K562 (cell line): ENCODE data around the gene PHLDB1. TPM values are rescaled to one million over a fixed set of nuclear protein-coding genes. Genes with fewer than 3 reads are reported as not detected.

ENCODE experiments used
- ATAC-seq: fragments of 200-7000 bp; cut with Tn5 transposase; 3 replicates; pipeline ENCODE4 v1.9.1; 2020; ENCODE audit warnings: moderate library complexity
- BruUV-seq: library from RNA; stranded (reverse); fragments of 400-500 nt; replicated peaks from 2 replicates; lab custom pipeline; 2021; lab: Mats Ljungman, UMichigan
- CTCF ChIA-PET: fragments of 300-600 bp; formaldehyde crosslinking; extraction: SDS; loops from one replicate; lab custom pipeline; 2021; ENCODE audit warnings: low intra/inter-chr PET ratio; lab: Yijun Ruan, JAX
- POLR2A ChIA-PET: fragments of 300-600, 350-650 bp; sonication (Branson Sonifier 250); formaldehyde crosslinking; extraction: SDS; loops from one replicate; lab custom pipeline; 2021; ENCODE audit warnings: antibody characterized with exemption, inconsistent platforms; lab: Yijun Ruan, JAX
- DNase-seq, 4 experiments: peaks; one replicate each; pipeline versions ENCODE4 v3.0.0 to v3.0.0-alpha.2; 2011 to 2018; ENCODE audit warnings: low spot score in 3 of 4, mixed read lengths in 3 of 4; ENCODE audit errors: extremely low read depth in 1 of 4
- FAIRE-seq: peaks from 2 replicates; lab custom pipeline; 2011; peaks lifted over from hg19 to GRCh38; lab: Jason Lieb, UNC
- H2AFZ ChIP-seq: 2 replicates; pipeline ENCODE4 v1.6.0; 2011; ENCODE audit warnings: low read depth, low read length, control low read depth, inconsistent platforms
- H3K27ac ChIP-seq: fragments of 200-600 bp; 3 replicates; pipeline ENCODE4 v1.8.0; 2011; ENCODE audit warnings: low read depth, mild to moderate bottlenecking, control low read depth, inconsistent platforms, low read length, moderate library complexity, mixed read lengths; ENCODE audit errors: extremely low read depth
- H3K27me3 ChIP-seq, 2 experiments: fragments of 300-600 bp in 1 of 2; 2 replicates in 1 of 2; 3 replicates in 1 of 2; pipeline versions ENCODE4 v1.6.0 to v1.8.0; 2011; ENCODE audit warnings: inconsistent platforms in 2 of 2, low read length in 2 of 2, mild to moderate bottlenecking in 1 of 2, mixed read lengths in 1 of 2, moderate library complexity in 1 of 2; ENCODE audit not compliant: control insufficient read depth in 2 of 2, insufficient read depth in 2 of 2
- H3K36me3 ChIP-seq: fragments of 300-600 bp; 3 replicates; pipeline ENCODE4 v1.8.0; 2011; ENCODE audit warnings: mild to moderate bottlenecking, low read length, inconsistent platforms; ENCODE audit not compliant: control insufficient read depth, insufficient read depth
- H3K4me1 ChIP-seq, 2 experiments: fragments of 200-600 bp in 1 of 2; replicated peaks in 1 of 2; 2 replicates in 1 of 2; 3 replicates in 1 of 2; pipeline versions ENCODE4 v1.5.1 to v1.8.0; 2011; ENCODE audit warnings: inconsistent platforms in 2 of 2, low read length in 2 of 2, mild to moderate bottlenecking in 1 of 2, mixed read lengths in 1 of 2, moderate library complexity in 1 of 2; ENCODE audit not compliant: control insufficient read depth in 2 of 2, insufficient read depth in 2 of 2
- H3K4me2 ChIP-seq: 2 replicates; pipeline ENCODE4 v1.6.1; 2011; ENCODE audit warnings: low read length, control low read depth, inconsistent platforms, mixed read lengths; ENCODE audit not compliant: insufficient read depth
- H3K4me3 ChIP-seq: fragments of 200-600 bp; sonication (generic), shearing (Covaris generic); 2 replicates; pipeline ENCODE4 v1.5.1; 2016; ENCODE audit warnings: control low read depth, inconsistent platforms
- H3K79me2 ChIP-seq: fragments of 200-600 bp; 3 replicates; pipeline ENCODE4 v1.8.0; 2011; ENCODE audit warnings: low read length, inconsistent platforms; ENCODE audit not compliant: control insufficient read depth, insufficient read depth
- H3K9ac ChIP-seq, 2 experiments: 2 replicates each; pipeline versions ENCODE4 v1.6.0 to v1.6.1; 2011; ENCODE audit warnings: low read depth in 2 of 2, low read length in 2 of 2, control low read depth in 1 of 2, inconsistent platforms in 1 of 2, mild to moderate bottlenecking in 1 of 2, mixed read lengths in 1 of 2; ENCODE audit not compliant: insufficient read depth in 1 of 2
- H3K9me1 ChIP-seq: one replicate; pipeline ENCODE4 v1.6.0; 2011; ENCODE audit warnings: inconsistent platforms, mild to moderate bottlenecking, low read length, moderate library complexity; ENCODE audit not compliant: control insufficient read depth, insufficient read depth
- H3K9me3 ChIP-seq: replicated peaks from 2 replicates; pipeline ENCODE4 v1.5.1; 2011; ENCODE audit warnings: low read depth, low read length, inconsistent platforms; ENCODE audit not compliant: control insufficient read depth, insufficient read depth
- H4K20me1 ChIP-seq: replicated peaks from 2 replicates; pipeline ENCODE4 v1.6.1; 2011; ENCODE audit warnings: low read length, inconsistent platforms, mixed read lengths; ENCODE audit not compliant: control insufficient read depth, insufficient read depth
- ARHGAP35 ChIP-seq: fragments of 450-650 bp; IDR thresholded peaks from 2 replicates; pipeline ENCODE4 v1.6.1; 2018; ENCODE audit not compliant: partially characterized antibody
- ASH1L ChIP-seq: fragments of 450-650 bp; IDR thresholded peaks from 2 replicates; pipeline ENCODE4 v1.6.1; 2018; ENCODE audit warnings: borderline replicate concordance, mild to moderate bottlenecking, low read depth; ENCODE audit not compliant: partially characterized antibody
- CBX2 ChIP-seq: fragments of 200-600 bp; sonication (generic); IDR thresholded peaks from one replicate; pipeline ENCODE4 v1.6.1; 2012; ENCODE audit warnings: mild to moderate bottlenecking, low read length, inconsistent platforms; ENCODE audit not compliant: insufficient read depth, poor library complexity, severe bottlenecking
- E2F6 ChIP-seq, 2 experiments: IDR thresholded peaks; 2 replicates each; pipeline ENCODE4 v1.6.1; 2011; ENCODE audit warnings: borderline replicate concordance in 1 of 2, control low read depth in 1 of 2, low read depth in 1 of 2, low read length in 1 of 2, mild to moderate bottlenecking in 1 of 2, mixed read lengths in 1 of 2, moderate library complexity in 1 of 2; ENCODE audit not compliant: insufficient read depth in 1 of 2, insufficient read length in 1 of 2, poor library complexity in 1 of 2, severe bottlenecking in 1 of 2; ENCODE audit errors: extremely low read depth in 1 of 2
- FIP1L1 ChIP-seq: fragments of 200-400 bp; formaldehyde crosslinking; IDR thresholded peaks from 2 replicates; pipeline ENCODE4 v1.6.1; 2018; ENCODE audit warnings: mild to moderate bottlenecking, low read depth, low read length; ENCODE audit not compliant: poor library complexity, severe bottlenecking
- FOXA1 ChIP-seq: fragments of 450-650 bp; IDR thresholded peaks from 2 replicates; pipeline ENCODE4 v1.6.1; 2016; ENCODE audit warnings: mild to moderate bottlenecking, borderline replicate concordance
- JUNB ChIP-seq: fragments of 450-650 bp; formaldehyde crosslinking; conservative IDR thresholded peaks from 2 replicates; pipeline ENCODE4 v1.4.0; 2020; ENCODE audit warnings: mild to moderate bottlenecking
- KAT7 ChIP-seq: sonication (generic); formaldehyde crosslinking; IDR thresholded peaks from 2 replicates; pipeline ENCODE4 v1.8.0; 2022; ENCODE audit warnings: missing genetic modification reagents, mild to moderate bottlenecking, borderline replicate concordance
- KLF13 ChIP-seq: fragments of 450-650 bp; IDR thresholded peaks from 2 replicates; pipeline ENCODE4 v1.6.1; 2016; ENCODE audit warnings: missing genetic modification characterization, low read depth, mild to moderate bottlenecking, missing compliant biosample characterization, moderate library complexity, borderline replicate concordance
- MXD1 ChIP-seq: fragments of 250-450 bp; sonication (Bioruptor Pico); IDR thresholded peaks from 2 replicates; pipeline ENCODE4 v1.8.0; 2021; ENCODE audit warnings: borderline replicate concordance, mild to moderate bottlenecking, moderate library complexity; ENCODE audit not compliant: poor library complexity, severe bottlenecking
- MYC ChIP-seq, 2 experiments: fragments of 250-450 bp in 1 of 2; sonication (Bioruptor Pico) in 1 of 2; IDR thresholded peaks; 2 replicates each; pipeline versions ENCODE4 v1.5.1 to v1.6.1; 2012 to 2021; ENCODE audit warnings: low read depth in 2 of 2, borderline replicate concordance in 1 of 2, improper control_type of control experiment in 1 of 2, low read length in 1 of 2, mild to moderate bottlenecking in 1 of 2, moderate library complexity in 1 of 2
- NELFE ChIP-seq: IDR thresholded peaks from 2 replicates; pipeline ENCODE4 v1.6.1; 2011; ENCODE audit warnings: mild to moderate bottlenecking; ENCODE audit not compliant: insufficient read depth, insufficient read length
- PHF20 ChIP-seq: fragments of 450-650 bp; IDR thresholded peaks from 2 replicates; pipeline ENCODE4 v1.6.1; 2018; ENCODE audit not compliant: partially characterized antibody
- PTBP1 ChIP-seq: fragments of 200-400 bp; formaldehyde crosslinking; IDR thresholded peaks from 2 replicates; pipeline ENCODE4 v1.6.1; 2017; ENCODE audit warnings: low read depth, low read length
- SMARCA5 ChIP-seq: fragments of 450-650 bp; IDR thresholded peaks from 2 replicates; pipeline ENCODE4 v1.6.1; 2016
- ZNF12 ChIP-seq: sonication (generic); formaldehyde crosslinking; IDR thresholded peaks from 2 replicates; pipeline ENCODE4 v1.4.0; 2020; ENCODE audit warnings: mild to moderate bottlenecking, missing genetic modification reagents
- ZNF24 ChIP-seq: fragments of 450-650 bp; IDR thresholded peaks from 2 replicates; pipeline ENCODE4 v1.6.1; 2016
- ZNF740 ChIP-seq, 3 experiments: fragments of 200-800 bp in 1 of 3; sonication (Bioruptor generic) in 1 of 3; sonication (generic) in 1 of 3; formaldehyde crosslinking in 1 of 3; IDR thresholded peaks; 2 replicates each; pipeline versions ENCODE4 v1.6.1 to v1.8.0; 2016 to 2022; ENCODE audit warnings: mild to moderate bottlenecking in 2 of 3, missing compliant biosample characterization in 2 of 3, missing genetic modification characterization in 2 of 3, missing genetic modification reagents in 1 of 3
- WGBS: fragments of 100-300 bp; shearing (Covaris generic); methylation state at CpG from one replicate; pipeline ENCODE4 v1.1.6; 2016; ENCODE audit warnings: low coverage, mixed read lengths; ENCODE audit not compliant: insufficient coverage; ENCODE audit errors: missing lambda C conversion rate; 5-methylcytosine and 5-hydroxymethylcytosine counted together
- in situ Hi-C: fragments of 300-500 bp; cut with MboI; formaldehyde crosslinking; loops from 4 replicates; pipeline ENCODE4 v1.15.0; 2018; ENCODE audit warnings: inconsistent platforms, mixed read lengths
- intact Hi-C: fragments of 100-400 bp; cut with micrococcal nuclease; formaldehyde crosslinking; loops from 2 replicates; pipeline ENCODE4 v1.14.2; 2022
- polyA plus RNA-seq, 8 experiments: library from polyadenylated mRNA; depleted of rRNA in 4 of 8; stranded (reverse) in 5 of 8; unstranded in 3 of 8; fragments of >200 nt; fragmentation: Nextera tagmentation in 2 of 8; fragmentation: Illumina TruSeq in 1 of 8; extraction: Ambion mirVana in 2 of 8; extraction: Trizol in 1 of 8; gene quantifications; 2 replicates each; pipeline versions ENCODE4 v1.2.1 to v1.2.3, GENCODE V29; 2011 to 2014; ENCODE audit warnings: inconsistent platforms in 1 of 8, missing spikeins in 1 of 8
- total RNA-seq, 7 experiments: library from RNA; depleted of rRNA in 6 of 7; stranded (reverse); fragments of >200 nt in 6 of 7; fragmentation: Illumina TruSeq in 2 of 7; extraction: Trizol in 2 of 7; gene quantifications; 2 replicates each; pipeline versions ENCODE4 v1.2.1 to v1.2.3, GENCODE V29; 2011 to 2021; ENCODE audit warnings: low replicate concordance in 1 of 7

The PHLDB1 gene
- total and polyA plus RNA-seq, 9 of the 15 experiments (the other 6 are each of a cell fraction or from before 2014, with no cell fraction given), result 2.0 to 28.7 (median 16.2) TPM

- FAIRE-seq (no peak), DNase-seq (peak in 1 of 4 experiments; percentile 18), ATAC-seq (peak; percentile 8; the same call in 1 of the 3 replicates)
- CTCF ChIA-PET, result interaction anchor here (0.6 kb wide), 1 partner anchor 286 kb away, joined by 3 read pairs; no protein-coding TSS in a partner anchor
- no TSS peak for BruUV-seq
- H3K9me3 ChIP-seq, result no peaks in the 10 kb centered on the region
- peak overlapping the region; percentile 12; the same call in 1 of the 2 replicates for H3K4me3 ChIP-seq
- in situ Hi-C loops (no loop called here), intact Hi-C loops (no loop called here)
- H2AFZ ChIP-seq, result peak overlapping the region; percentile 73
- H3K9ac ChIP-seq, result peak overlapping the region; percentile 8 to 86; a peak in 3 of 4 replicates
- 0 out of 3 replicates have a peak overlapping the region, but pooled peaks have one; percentile 23 for H3K27ac ChIP-seq
- H3K27me3 ChIP-seq, result no peaks in the 10 kb centered on the region
- peaks cover 21 to 25% of the 10 kb centered on the region in 2 experiments; a peak in 4 of 5 replicates for H3K4me1 ChIP-seq
- H4K20me1 ChIP-seq, result no peaks in the 10 kb centered on the region
- H3K36me3 ChIP-seq, result peaks cover 33% of the 10 kb centered on the region; the same call in 2 of the 3 replicates
- POLR2A ChIA-PET, result interaction anchor here (0.7 to 1.8 kb wide), 10 partner anchors 8 to 292 kb away, joined by 3 to 6 read pairs (median 5); no protein-coding TSS in a partner anchor
- no peaks in the 10 kb centered on the region for H3K79me2 ChIP-seq
- 46% methylated on average over 14 of the region's 15 CpGs for WGBS
- H3K9me1 ChIP-seq, result peaks cover 3% of the 10 kb centered on the region
- H3K4me2 ChIP-seq, result peak overlapping the region; percentile 68
- 0 out of 2 replicates have a peak, but pooled peaks have one; percentile 33 for TF ChIP-seq KAT7 (CRISPR knock-in tag)
- no peak for TF ChIP-seq PHF20
- no peak for TF ChIP-seq CBX2
- TF ChIP-seq JUNB (CRISPR knock-in tag), result no peak
- no peak for TF ChIP-seq ZNF24
- TF ChIP-seq ZNF740 (CRISPR knock-in tag; IDR thresholded peaks at IDR 0.05), result 0 out of 2 replicates have a peak, but pooled peaks have one; percentile 18
- no peak for TF ChIP-seq ZNF740 (tag; IDR thresholded peaks at IDR 0.05)
- no peak for TF ChIP-seq SMARCA5
- no peak; the same call in 1 of the 2 replicates for TF ChIP-seq ZNF12 (CRISPR knock-in tag)
- TF ChIP-seq FOXA1, result no peak
- no peak for TF ChIP-seq KLF13 (tag)
- no peak for TF ChIP-seq NELFE
- TF ChIP-seq MYC (IDR thresholded peaks at IDR 0.05; ENCODE audit: low read depth, low read length), result no peak
- no peak for TF ChIP-seq MYC (CRISPR knock-in tag; IDR thresholded peaks at IDR 0.05; ENCODE audit: borderline replicate concordance, low read depth)
- TF ChIP-seq FIP1L1, result no peak
- no peak for TF ChIP-seq MXD1 (CRISPR knock-in tag)
- TF ChIP-seq PTBP1, result no peak
- no peak for TF ChIP-seq ARHGAP35
- no peak for TF ChIP-seq ASH1L
- TF ChIP-seq E2F6 (IDR thresholded peaks at IDR 0.05; ENCODE audit: borderline replicate concordance in 1 of 2, extremely low read depth in 1 of 2, insufficient read depth in 1 of 2, insufficient read length in 1 of 2, low read depth in 1 of 2, low read length in 1 of 2, poor library complexity in 1 of 2, severe bottlenecking in 1 of 2), result no peak
Measured at GRCh38 chr11:118635237-118635591, 27.8 kb downstream of the PHLDB1 start.
